ENCODE results near the gene LYZ. TPM values are rescaled to one million over a fixed set of nuclear protein-coding genes. Genes with fewer than 3 reads are reported as not detected.

Gene LYZ
- total and polyA plus RNA-seq, 7 experiments from 2014 or later = 1.1 to 2,445 (median 37.7) TPM

DNA sequence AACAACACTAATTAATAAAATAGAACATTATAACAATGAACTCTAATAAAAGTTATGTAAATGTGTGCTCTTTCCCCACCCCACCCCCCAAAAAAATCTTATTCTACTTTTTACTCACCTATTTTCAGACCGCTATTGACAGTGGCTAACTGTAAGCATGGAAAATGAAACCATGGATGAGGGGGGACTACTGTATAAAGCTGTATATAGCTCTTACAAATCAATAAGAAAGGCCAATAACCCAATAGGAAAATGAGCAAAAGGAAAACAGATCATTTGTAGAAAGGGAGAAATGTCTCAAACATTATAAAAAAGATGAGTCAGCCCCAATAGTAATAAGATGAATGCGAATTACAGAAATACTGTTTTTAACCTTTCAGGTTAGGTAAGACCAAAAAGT, 38.7 kb downstream of the LYZ start:
- no peaks in the 10 kb centered on the region for H3K9me3 Mint-ChIP-seq

DNA sequence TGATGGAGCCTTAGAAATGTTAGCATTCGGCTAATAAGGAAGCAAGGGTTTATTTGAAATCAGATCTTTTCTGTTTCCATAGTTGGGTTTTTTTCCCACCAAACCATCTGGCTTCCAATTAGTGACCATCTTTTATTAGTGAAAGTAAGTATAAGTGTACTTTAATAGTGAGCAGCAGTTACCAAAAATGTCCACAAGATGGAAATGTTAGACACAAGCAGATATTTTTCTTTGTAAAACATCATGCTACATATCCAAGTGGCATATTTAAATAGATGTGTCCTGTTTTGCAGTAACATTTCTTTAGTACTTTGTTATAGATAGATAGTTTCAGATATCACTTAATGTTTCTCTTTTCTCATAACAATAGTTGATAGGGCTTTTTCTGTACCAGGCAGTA, 40.2 kb downstream of the LYZ start:
- Histone ChIP-seq H3K4me1 (ENCODE audit: control insufficient read depth in 2 of 2, insufficient read depth in 2 of 2, low read length in 2 of 2) (no peaks in the 10 kb centered on the region), H3K27me3 (ENCODE audit: control insufficient read depth in 2 of 2, insufficient read depth in 2 of 2, low read length in 2 of 2) (no peaks in the 10 kb centered on the region), H3K36me3 (ENCODE audit: control insufficient read depth in 2 of 3, insufficient read depth in 3 of 3, low read length in 3 of 3) (peaks cover 0 to 22% (median 0%) of the 10 kb centered on the region in 3 experiments), H3K9me3 (ENCODE audit: control insufficient read depth in 2 of 3, low read length in 3 of 3) (no peaks in the 10 kb centered on the region), H3K4me3 (ENCODE audit: low read length) (no peak overlapping the region), H3K27ac (ENCODE audit: low read depth, low read length) (no peak overlapping the region)
- ATAC-seq (no peak), DNase-seq (peak in 4 of 9 donors; percentile 0 to 7 (median 2))
- Mint-ChIP-seq H3K4me3 (no peak overlapping the region), H3K9me3 (no peaks in the 10 kb centered on the region), H3K27me3 (no peaks in the 10 kb centered on the region), H3K36me3 (peaks cover 3 to 43% (median 23%) of the 10 kb centered on the region in 5 donors), H3K27ac (no peak overlapping the region), H3K4me1 (peaks cover 0 to 8% (median 4%) of the 10 kb centered on the region in 7 donors)
- intact Hi-C loops (cut with micrococcal nuclease) = loop anchor here (1.0 kb wide), 1 partner anchor 182 kb away; no protein-coding TSS in a partner anchor
- POLR2A ChIA-PET = no interaction called here
- CTCF ChIA-PET = no interaction called here

More for the DNA sequence above, 38.7 kb downstream of the LYZ start:
- H3K4me3 ChIP-seq (ENCODE audit: low read length) = no peak overlapping the region
- peaks cover 0 to 21% (median 0%) of the 10 kb centered on the region in 3 experiments for H3K36me3 ChIP-seq (ENCODE audit: control insufficient read depth in 2 of 3, insufficient read depth in 3 of 3, low read length in 3 of 3)
- no peaks in the 10 kb centered on the region for H3K9me3 ChIP-seq (ENCODE audit: control insufficient read depth in 2 of 3, low read length in 3 of 3)
- Mint-ChIP-seq H3K27me3 (no peaks in the 10 kb centered on the region), H3K36me3 (peaks cover 8 to 52% (median 30%) of the 10 kb centered on the region in 5 donors), H3K4me3 (no peak overlapping the region), H3K4me1 (peaks cover 0 to 12% (median 8%) of the 10 kb centered on the region in 7 donors), H3K27ac (peak overlapping the region in 1 of 9 donors; percentile 19)
- ChIA-PET POLR2A (interaction anchor here (0.6 kb wide), 1 partner anchor 95 kb away, joined by 3 read pairs; no protein-coding TSS in a partner anchor), CTCF (no interaction called here)
- no peaks in the 10 kb centered on the region for H3K4me1 ChIP-seq (ENCODE audit: control insufficient read depth in 2 of 2, insufficient read depth in 2 of 2, low read length in 2 of 2)
- H3K27me3 ChIP-seq (ENCODE audit: control insufficient read depth in 2 of 2, insufficient read depth in 2 of 2, low read length in 2 of 2) = no peaks in the 10 kb centered on the region
- ATAC-seq (no peak), DNase-seq (no peak)
- H3K27ac ChIP-seq (ENCODE audit: low read depth, low read length) = no peak overlapping the region
- intact Hi-C loops (cut with micrococcal nuclease) = no loop called here

DNA sequence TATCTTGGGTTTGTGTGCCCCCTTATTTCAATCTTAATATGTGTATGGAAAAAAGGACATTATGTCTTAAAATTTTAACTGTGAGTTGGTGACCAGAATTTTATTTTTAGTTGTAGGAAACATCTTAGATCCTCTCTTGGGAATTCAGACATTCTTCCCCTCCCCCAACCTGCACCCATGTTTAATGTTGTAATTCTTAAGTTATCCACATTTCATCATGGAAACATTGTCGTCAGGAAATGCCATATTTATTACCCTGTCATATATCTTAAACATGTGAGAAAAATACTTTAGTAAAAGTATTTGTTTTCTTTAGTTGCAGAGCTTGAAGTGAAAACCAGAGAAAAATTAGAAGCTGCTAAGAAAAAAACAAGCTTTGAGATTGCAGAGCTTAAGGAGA, 41.6 kb downstream of the LYZ start:
- Mint-ChIP-seq H3K27ac (no peak overlapping the region), H3K36me3 (peaks cover 3 to 45% (median 21%) of the 10 kb centered on the region in 5 donors), H3K4me3 (no peak overlapping the region), H3K4me1 (peaks cover 0 to 5% (median 0%) of the 10 kb centered on the region in 7 donors), H3K9me3 (no peaks in the 10 kb centered on the region), H3K27me3 (no peaks in the 10 kb centered on the region)
- Histone ChIP-seq H3K36me3 (ENCODE audit: control insufficient read depth in 2 of 3, insufficient read depth in 3 of 3, low read length in 3 of 3) (peaks cover 0 to 22% (median 0%) of the 10 kb centered on the region in 3 experiments), H3K9me3 (ENCODE audit: control insufficient read depth in 2 of 3, low read length in 3 of 3) (no peaks in the 10 kb centered on the region), H3K27ac (ENCODE audit: low read depth, low read length) (no peak overlapping the region), H3K27me3 (ENCODE audit: control insufficient read depth in 2 of 2, insufficient read depth in 2 of 2, low read length in 2 of 2) (no peaks in the 10 kb centered on the region), H3K4me3 (ENCODE audit: low read length) (no peak overlapping the region), H3K4me1 (ENCODE audit: control insufficient read depth in 2 of 2, insufficient read depth in 2 of 2, low read length in 2 of 2) (no peaks in the 10 kb centered on the region)
- ATAC-seq = no peak
- no peak for DNase-seq
- ChIA-PET CTCF (interaction anchor here (1.6 kb wide), 1 partner anchor 99 kb away, joined by 3 read pairs; no protein-coding TSS in a partner anchor), POLR2A (no interaction called here)
- intact Hi-C loops (cut with micrococcal nuclease) = no loop called here

DNA sequence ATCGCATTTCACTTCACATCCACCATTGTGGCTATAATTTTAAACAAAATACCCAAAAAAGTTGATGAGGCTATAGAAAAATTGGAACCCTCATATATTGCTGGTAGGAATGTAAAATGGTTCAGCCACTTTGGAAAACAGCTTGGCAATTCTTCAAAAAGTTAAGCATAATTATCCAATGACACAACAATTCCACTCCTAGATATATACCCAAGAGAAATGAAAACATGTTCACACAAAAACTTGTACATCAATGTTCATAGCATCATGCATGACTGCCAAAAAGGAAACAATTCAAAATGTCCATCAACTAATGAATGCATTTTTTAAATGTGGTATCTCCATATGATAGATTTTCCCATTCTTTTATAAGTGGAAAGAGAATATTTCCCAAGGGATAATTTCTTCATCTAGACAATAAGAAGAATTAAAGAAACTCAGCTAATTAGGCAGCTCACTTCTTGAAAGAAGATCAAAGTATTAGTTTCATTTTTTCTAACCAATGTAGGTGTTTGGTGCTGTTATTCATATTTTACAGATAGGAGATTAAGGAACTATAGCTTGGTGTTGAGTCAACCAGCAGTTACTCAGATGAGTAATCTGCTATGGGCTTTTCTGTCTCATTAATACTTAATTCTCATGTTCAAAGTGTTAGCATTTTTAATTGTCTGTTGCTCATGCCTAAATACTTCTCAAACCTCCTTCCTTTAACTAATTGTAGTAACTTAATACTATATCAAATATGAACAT, 44.2 kb downstream of the LYZ start:
- Histone ChIP-seq H3K27ac (ENCODE audit: low read depth, low read length) (no peak overlapping the region), H3K4me3 (ENCODE audit: low read length) (no peak overlapping the region), H3K9me3 (ENCODE audit: control insufficient read depth in 2 of 3, low read length in 3 of 3) (no peaks in the 10 kb centered on the region), H3K36me3 (ENCODE audit: control insufficient read depth in 2 of 3, insufficient read depth in 3 of 3, low read length in 3 of 3) (peaks cover 0 to 24% (median 0%) of the 10 kb centered on the region in 3 experiments), H3K27me3 (ENCODE audit: control insufficient read depth in 2 of 2, insufficient read depth in 2 of 2, low read length in 2 of 2) (no peaks in the 10 kb centered on the region), H3K4me1 (ENCODE audit: control insufficient read depth in 2 of 2, insufficient read depth in 2 of 2, low read length in 2 of 2) (no peaks in the 10 kb centered on the region)
- no peak overlapping the region for H3K4me3 Mint-ChIP-seq
- H3K27me3 Mint-ChIP-seq = no peaks in the 10 kb centered on the region
- H3K36me3 Mint-ChIP-seq = peaks cover 9 to 62% (median 36%) of the 10 kb centered on the region in 5 donors
- H3K9me3 Mint-ChIP-seq = peaks cover 0 to 15% (median 4%) of the 10 kb centered on the region in 11 donors
- no peaks in the 10 kb centered on the region for H3K4me1 Mint-ChIP-seq
- ChIA-PET CTCF (no interaction called here), POLR2A (no interaction called here)
- no peak for ATAC-seq
- DNase-seq = no peak
- intact Hi-C loops (cut with micrococcal nuclease) = no loop called here
- no peak overlapping the region for H3K27ac Mint-ChIP-seq

DNA sequence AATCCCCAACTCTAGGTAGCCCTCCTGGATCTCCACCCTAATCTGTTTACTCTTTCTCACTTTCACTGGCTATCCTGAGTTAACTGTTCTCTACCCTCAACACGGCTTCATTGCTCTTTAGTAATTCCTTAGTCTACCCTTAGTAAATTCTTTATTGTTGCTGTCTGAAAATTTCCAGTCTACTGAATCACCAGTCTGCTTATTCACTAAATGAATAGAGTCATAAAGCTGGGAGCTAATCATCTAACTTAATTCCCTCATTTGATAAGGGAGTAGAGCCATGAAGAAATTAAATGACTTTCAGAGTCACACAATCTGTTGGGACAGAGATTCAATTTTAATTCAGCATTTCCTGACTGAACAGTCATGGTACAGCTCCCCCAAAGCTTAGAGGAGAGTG, 47.9 kb downstream of the LYZ start:
- peak overlapping the region in 1 of 9 donors; percentile 59 for H3K27ac Mint-ChIP-seq
- Histone ChIP-seq H3K36me3 (ENCODE audit: control insufficient read depth in 2 of 3, insufficient read depth in 3 of 3, low read length in 3 of 3) (peaks cover 0 to 20% (median 0%) of the 10 kb centered on the region in 3 experiments), H3K4me3 (ENCODE audit: low read length) (no peak overlapping the region), H3K9me3 (ENCODE audit: control insufficient read depth in 2 of 3, low read length in 3 of 3) (no peaks in the 10 kb centered on the region), H3K27me3 (ENCODE audit: control insufficient read depth in 2 of 2, insufficient read depth in 2 of 2, low read length in 2 of 2) (no peaks in the 10 kb centered on the region), H3K4me1 (ENCODE audit: control insufficient read depth in 2 of 2, insufficient read depth in 2 of 2, low read length in 2 of 2) (no peaks in the 10 kb centered on the region), H3K27ac (ENCODE audit: low read depth, low read length) (no peak overlapping the region)
- CTCF ChIA-PET = no interaction called here
- POLR2A ChIA-PET = no interaction called here
- ATAC-seq (no peak), DNase-seq (no peak)
- intact Hi-C loops (cut with micrococcal nuclease) = no loop called here
- no peaks in the 10 kb centered on the region for H3K4me1 Mint-ChIP-seq
- no peaks in the 10 kb centered on the region for H3K27me3 Mint-ChIP-seq
- peaks cover 13 to 55% (median 38%) of the 10 kb centered on the region in 5 donors for H3K36me3 Mint-ChIP-seq
- no peak overlapping the region for H3K4me3 Mint-ChIP-seq
- peaks cover 0 to 18% (median 4%) of the 10 kb centered on the region in 11 donors for H3K9me3 Mint-ChIP-seq

DNA sequence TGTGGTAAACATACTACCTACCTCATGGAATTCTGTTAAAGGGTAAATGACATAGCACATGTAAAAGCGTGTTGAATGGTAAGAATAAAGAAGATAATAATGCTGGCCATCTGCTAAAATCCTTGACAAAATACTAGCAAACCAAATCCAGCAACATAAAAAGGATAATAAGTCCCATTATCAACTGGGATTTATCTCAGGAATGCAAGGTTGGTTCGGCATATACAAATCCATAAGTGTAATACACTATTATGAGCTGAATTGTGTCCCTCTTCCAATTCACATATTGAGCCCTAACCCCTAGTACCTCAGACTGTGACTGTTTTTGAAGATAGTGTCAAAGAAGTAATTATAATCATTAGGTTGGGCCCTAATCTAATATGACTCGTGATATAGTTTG, 48.8 kb downstream of the LYZ start:
- H3K27me3 Mint-ChIP-seq = no peaks in the 10 kb centered on the region
- ATAC-seq = no peak
- H3K27me3 ChIP-seq (ENCODE audit: control insufficient read depth in 2 of 2, insufficient read depth in 2 of 2, low read length in 2 of 2) = no peaks in the 10 kb centered on the region
- no peak for DNase-seq
- ChIA-PET POLR2A (no interaction called here), CTCF (no interaction called here)
- H3K9me3 ChIP-seq (ENCODE audit: control insufficient read depth in 2 of 3, low read length in 3 of 3) = no peaks in the 10 kb centered on the region
- peaks cover 0 to 18% (median 4%) of the 10 kb centered on the region in 11 donors for H3K9me3 Mint-ChIP-seq
- H3K36me3 Mint-ChIP-seq = peaks cover 13 to 52% (median 38%) of the 10 kb centered on the region in 5 donors
- no peaks in the 10 kb centered on the region for H3K4me1 Mint-ChIP-seq
- intact Hi-C loops (cut with micrococcal nuclease) = no loop called here
- H3K27ac ChIP-seq (ENCODE audit: low read depth, low read length) = no peak overlapping the region
- no peak overlapping the region for H3K4me3 ChIP-seq (ENCODE audit: low read length)
- no peaks in the 10 kb centered on the region for H3K4me1 ChIP-seq (ENCODE audit: control insufficient read depth in 2 of 2, insufficient read depth in 2 of 2, low read length in 2 of 2)
- no peak overlapping the region for H3K27ac Mint-ChIP-seq
- peaks cover 0 to 11% (median 0%) of the 10 kb centered on the region in 3 experiments for H3K36me3 ChIP-seq (ENCODE audit: control insufficient read depth in 2 of 3, insufficient read depth in 3 of 3, low read length in 3 of 3)
- H3K4me3 Mint-ChIP-seq = no peak overlapping the region

All from naive thymus-derived CD4-positive, alpha-beta T cell (primary cell).